CD14-positive monocyte (primary cell): Measurements from ENCODE around the gene CREB3L1. TPM values are rescaled to one million over a fixed set of nuclear protein-coding genes. Genes with fewer than 3 reads are reported as not detected.

Experiments
- DNase-seq, 3 donors: peaks; one replicate each; pipeline ENCODE4 v3.0.0-alpha.2; 2011 to 2022
- H2AFZ ChIP-seq: 2 replicates; pipeline ENCODE4 v1.6.0; 2012; ENCODE audit warnings: mild to moderate bottlenecking, low read depth, low read length, inconsistent platforms; ENCODE audit not compliant: insufficient read depth, poor library complexity, severe bottlenecking
- H3K27ac ChIP-seq, 2 donors: 1 replicate in 1 of 2; 2 replicates in 1 of 2; pipeline ENCODE4 v1.5.1; 2012 to 2013; ENCODE audit warnings: low read length in 2 of 2, control low read depth in 1 of 2, inconsistent platforms in 1 of 2, low read depth in 1 of 2, mild to moderate bottlenecking in 1 of 2
- H3K27me3 ChIP-seq, 2 donors: one replicate each; pipeline versions ENCODE4 v1.6.0 to v1.6.1; 2011 to 2013; ENCODE audit warnings: low read length in 2 of 2; ENCODE audit not compliant: control insufficient read depth in 2 of 2, insufficient read depth in 2 of 2
- H3K36me3 ChIP-seq, 2 donors: replicated peaks in 1 of 2; 1 replicate in 1 of 2; 2 replicates in 1 of 2; pipeline versions ENCODE4 v1.5.1 to v1.6.1; 2012 to 2013; ENCODE audit warnings: low read length in 2 of 2, control low read depth in 1 of 2, inconsistent platforms in 1 of 2, mild to moderate bottlenecking in 1 of 2; ENCODE audit not compliant: insufficient read depth in 2 of 2, control insufficient read depth in 1 of 2
- H3K4me1 ChIP-seq, 2 donors: 1 replicate in 1 of 2; 2 replicates in 1 of 2; pipeline versions ENCODE4 v1.5.1 to v1.6.1; 2012 to 2013; ENCODE audit warnings: low read length in 2 of 2, control low read depth in 1 of 2, inconsistent platforms in 1 of 2, mild to moderate bottlenecking in 1 of 2, moderate library complexity in 1 of 2; ENCODE audit not compliant: insufficient read depth in 2 of 2, control insufficient read depth in 1 of 2
- H3K4me2 ChIP-seq: replicated peaks from 2 replicates; pipeline ENCODE3; 2012; ENCODE audit warnings: low read length, moderate library complexity, mild to moderate bottlenecking; ENCODE audit not compliant: poor library complexity, severe bottlenecking; ENCODE audit errors: extremely low read depth
- H3K4me3 ChIP-seq, 3 experiments: fragments of 200-600 bp in 1 of 3; sonication (generic) in 1 of 3; replicated peaks in 1 of 3; 1 replicate in 2 of 3; 2 replicates in 1 of 3; pipeline ENCODE4 v1.5.1; 2011 to 2013; ENCODE audit warnings: low read length in 3 of 3, mild to moderate bottlenecking in 3 of 3, control low read depth in 2 of 3, low read depth in 2 of 3, inconsistent platforms in 1 of 3, moderate library complexity in 1 of 3
- H3K79me2 ChIP-seq: 2 replicates; pipeline ENCODE4 v1.6.0; 2012; ENCODE audit warnings: mild to moderate bottlenecking, control low read depth, inconsistent platforms, low read length, moderate library complexity; ENCODE audit not compliant: insufficient read depth
- H3K9ac ChIP-seq: 2 replicates; pipeline ENCODE4 v1.6.0; 2017; ENCODE audit warnings: low read length, mild to moderate bottlenecking; ENCODE audit not compliant: insufficient read depth, poor library complexity, severe bottlenecking
- H3K9me3 ChIP-seq, 2 donors: replicated peaks in 1 of 2; 1 replicate in 1 of 2; 2 replicates in 1 of 2; pipeline versions ENCODE4 v1.5.1 to v1.6.1; 2012 to 2013; ENCODE audit warnings: low read length in 2 of 2, control low read depth in 1 of 2; ENCODE audit not compliant: control insufficient read depth in 1 of 2, insufficient read depth in 1 of 2
- H4K20me1 ChIP-seq: 2 replicates; pipeline ENCODE4 v1.6.0; 2012; ENCODE audit warnings: mild to moderate bottlenecking, low read length, control low read depth, moderate library complexity; ENCODE audit not compliant: insufficient read depth
- H3K27ac Mint-ChIP-seq, 7 donors: one replicate each; pipeline ENCODE4 v1.8.0; 2020; ENCODE audit warnings: mild to moderate bottlenecking in 7 of 7, mixed read lengths in 7 of 7, moderate library complexity in 6 of 7, inconsistent platforms in 2 of 7
- H3K27me3 Mint-ChIP-seq, 3 donors: one replicate each; pipeline ENCODE4 v1.8.0; 2021 to 2022; ENCODE audit warnings: low read depth in 3 of 3, mild to moderate bottlenecking in 3 of 3, mixed read lengths in 3 of 3, moderate library complexity in 3 of 3, inconsistent platforms in 1 of 3
- H3K36me3 Mint-ChIP-seq, 2 donors: one replicate each; pipeline ENCODE4 v1.8.0; 2020; ENCODE audit warnings: mixed read lengths in 2 of 2, inconsistent platforms in 1 of 2, mild to moderate bottlenecking in 1 of 2
- H3K4me1 Mint-ChIP-seq: one replicate; pipeline ENCODE4 v1.8.0; 2020; ENCODE audit warnings: mild to moderate bottlenecking, mixed read lengths
- H3K4me3 Mint-ChIP-seq, 2 donors: one replicate each; pipeline ENCODE4 v1.8.0; 2020; ENCODE audit warnings: mild to moderate bottlenecking in 2 of 2, mixed read lengths in 2 of 2, moderate library complexity in 1 of 2
- H3K9me3 Mint-ChIP-seq, 7 donors: one replicate each; pipeline ENCODE4 v1.8.0; 2020 to 2022; ENCODE audit warnings: mixed read lengths in 7 of 7, mild to moderate bottlenecking in 6 of 7, moderate library complexity in 6 of 7, inconsistent platforms in 2 of 7
- CTCF ChIP-seq: fragments of 200-600 bp; IDR thresholded peaks from one replicate; pipeline ENCODE4 v1.8.0; 2022; ENCODE audit warnings: antibody characterized with exemption, mild to moderate bottlenecking
- WGBS: methylation state at CpG from one replicate; pipeline ENCODE4 v1.1.5; 2013; ENCODE audit warnings: missing lambda C conversion rate; ENCODE audit not compliant: insufficient coverage; 5-methylcytosine and 5-hydroxymethylcytosine counted together
- intact Hi-C, 2 donors: fragments of 100-400 bp; cut with micrococcal nuclease; formaldehyde crosslinking; loops; one replicate each; pipeline versions ENCODE4 v1.15.0 to v1.15.1; 2023
- polyA plus RNA-seq, 3 donors: library from polyadenylated mRNA; depleted of rRNA in 1 of 3; unstranded in 2 of 3; stranded (reverse) in 1 of 3; fragments of 300-500 nt in 2 of 3; fragments of >200 nt in 1 of 3; fragmentation: Illumina TruSeq in 2 of 3; gene quantifications; 1 replicate in 2 of 3; 2 replicates in 1 of 3; pipeline ENCODE4 v1.2.3, GENCODE V29; 2012 to 2021

The CREB3L1 gene
- polyA plus RNA-seq, 3 donors, result not detected

DNA sequence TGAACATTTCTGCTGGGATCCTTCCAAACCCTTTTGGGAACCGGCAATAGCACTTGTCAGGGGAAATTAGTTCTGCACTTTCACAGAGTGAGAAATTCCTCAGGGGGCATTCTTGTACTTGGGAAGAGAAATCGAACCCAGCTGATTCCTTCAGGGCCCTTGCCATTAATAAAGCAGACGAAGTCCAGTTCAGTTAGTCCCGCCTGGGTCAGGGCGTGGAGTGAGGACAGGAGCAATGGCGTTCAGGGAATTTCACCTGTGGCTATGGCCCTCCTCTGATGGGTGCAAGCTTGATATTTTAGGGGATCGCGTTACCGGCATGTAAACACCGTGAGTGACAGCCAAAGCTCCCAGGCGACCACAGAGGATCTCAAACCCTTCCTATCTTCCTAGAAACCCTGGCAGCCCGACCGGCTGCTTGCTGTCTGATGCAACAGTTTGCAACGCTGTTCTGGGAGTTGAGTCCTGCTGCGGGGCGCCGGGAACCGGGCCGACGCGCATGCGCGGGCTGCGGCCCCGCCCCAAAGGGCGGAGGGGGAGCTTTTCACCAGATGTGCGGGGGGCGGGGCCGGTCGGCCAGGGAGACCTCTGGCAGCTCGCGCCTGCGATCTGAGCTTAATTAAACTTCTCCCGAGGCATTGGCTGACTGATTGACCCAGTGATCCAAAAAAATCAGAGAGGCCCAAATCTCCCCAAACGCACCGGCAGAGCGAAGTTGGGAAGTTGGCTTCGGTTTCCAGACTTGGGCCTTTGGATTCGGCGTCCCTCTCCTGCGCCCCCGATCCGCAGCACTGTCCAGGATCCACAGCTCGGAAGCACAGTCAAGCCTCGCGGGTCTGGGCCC is 34.3 kb upstream of the CREB3L1 start:
- H3K27ac ChIP-seq, result peak overlapping the region in 1 of 2 donors; percentile 42
- H3K4me1 Mint-ChIP-seq, result peaks cover 29% of the 10 kb centered on the region
- H3K9ac ChIP-seq, result peak overlapping the region; percentile 55

DNA sequence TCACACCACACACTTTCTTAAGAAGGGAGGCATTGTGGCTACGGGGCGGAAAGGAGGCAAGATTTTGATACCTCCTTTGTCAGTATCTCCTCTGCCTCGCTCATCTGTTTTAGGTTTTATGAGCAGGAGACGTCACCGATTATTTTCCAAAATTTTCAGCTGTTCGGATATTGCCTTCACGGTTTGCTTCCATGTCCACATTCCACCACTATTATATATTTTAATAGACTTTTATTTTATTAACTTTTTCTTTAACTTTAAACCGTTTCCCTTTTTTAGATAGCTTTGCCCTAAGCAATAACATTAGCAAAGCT is 33.7 kb upstream of the CREB3L1 start:
- H3K4me1 ChIP-seq, result peaks cover 19 to 24% of the 10 kb centered on the region in 2 donors
- intact Hi-C loops, result no loop called here
- H3K36me3 Mint-ChIP-seq, result peaks cover 0 to 5% of the 10 kb centered on the region in 2 donors
- peaks cover 2 to 4% (median 2%) of the 10 kb centered on the region in 3 donors for H3K27me3 Mint-ChIP-seq
- WGBS, result no CpG with 5 or more reads among the region's 8 CpGs
- H2AFZ ChIP-seq, result peak overlapping the region; percentile 86
- H3K9me3 ChIP-seq, result no peaks in the 10 kb centered on the region
- H3K27ac ChIP-seq, result peak overlapping the region in 1 of 2 donors; percentile 42
- H4K20me1 ChIP-seq, result no peaks in the 10 kb centered on the region
- H3K4me3 ChIP-seq, result peak overlapping the region; percentile 18 to 83 (median 51)
- no peak for TF ChIP-seq CTCF
- peak overlapping the region in 2 of 7 donors; percentile 66 to 81 for H3K27ac Mint-ChIP-seq
- H3K4me2 ChIP-seq, result peak overlapping the region; percentile 84
- H3K36me3 ChIP-seq, result no peaks in the 10 kb centered on the region
- peak overlapping the region; percentile 84 to 94 for H3K4me3 Mint-ChIP-seq
- peaks cover 0 to 2% (median 0%) of the 10 kb centered on the region in 7 donors for H3K9me3 Mint-ChIP-seq
- H3K4me1 Mint-ChIP-seq, result peaks cover 27% of the 10 kb centered on the region
- DNase-seq, result no peak
- H3K9ac ChIP-seq, result peak overlapping the region; percentile 55
- H3K79me2 ChIP-seq, result no peaks in the 10 kb centered on the region
- H3K27me3 ChIP-seq, result no peaks in the 10 kb centered on the region

More for the DNA sequence above, 34.3 kb upstream of the CREB3L1 start:
- peak; percentile 72 to 80 (median 77) for DNase-seq
- WGBS, result under 1% methylated on average over 37 of the region's 46 CpGs
- H3K9me3 Mint-ChIP-seq, result peaks cover 0 to 2% (median 0%) of the 10 kb centered on the region in 7 donors
- no peaks in the 10 kb centered on the region for H4K20me1 ChIP-seq
- intact Hi-C loops, result no loop called here
- H3K36me3 Mint-ChIP-seq, result peaks cover 0 to 5% of the 10 kb centered on the region in 2 donors
- peak overlapping the region; percentile 84 for H3K4me2 ChIP-seq
- H2AFZ ChIP-seq, result peak overlapping the region; percentile 86
- H3K9me3 ChIP-seq, result no peaks in the 10 kb centered on the region
- peaks cover 0 to 4% (median 2%) of the 10 kb centered on the region in 3 donors for H3K27me3 Mint-ChIP-seq
- no peaks in the 10 kb centered on the region for H3K36me3 ChIP-seq
- H3K4me3 ChIP-seq, result peak overlapping the region; percentile 18 to 83 (median 51)
- H3K79me2 ChIP-seq, result no peaks in the 10 kb centered on the region
- peak overlapping the region in 5 of 7 donors; percentile 37 to 81 (median 50) for H3K27ac Mint-ChIP-seq
- H3K27me3 ChIP-seq, result no peaks in the 10 kb centered on the region
- peaks cover 25 to 30% of the 10 kb centered on the region in 2 donors for H3K4me1 ChIP-seq
- no peak for TF ChIP-seq CTCF
- peak overlapping the region; percentile 84 to 94 for H3K4me3 Mint-ChIP-seq
